AG08396 (cell line): ENCODE results near the gene ZNF586.
A peak's percentile ranks its signal among the peaks of the same experiment; 100 is the strongest.
"Not testable (repeated sequence)": the region's sequence is repeated elsewhere in the genome, so short reads cannot be mapped to it uniquely, and the experiment has no call there.

Source experiments
- DNase-seq: peaks from one replicate; pipeline ENCODE4 v3.0.0; 2012; ENCODE audit warnings: low spot score, mixed read lengths

The ZNF586 gene

GRCh38 chr19:57796580-57796979 lies 27.1 kb downstream of the ZNF586 start:
- DNase-seq, result not testable (repeated sequence)

GRCh38 chr19:57800696-57801095 lies 31.2 kb downstream of the ZNF586 start:
- no peak for DNase-seq

GRCh38 chr19:57802269-57802668 lies 32.8 kb downstream of the ZNF586 start:
- no peak for DNase-seq

GRCh38 chr19:57803265-57803593 lies 33.8 kb downstream of the ZNF586 start:
- DNase-seq, result no peak

GRCh38 chr19:57803594-57804325 lies 34.3 kb downstream of the ZNF586 start:
- peak; percentile 54 for DNase-seq

GRCh38 chr19:57807541-57807940 lies 38.1 kb downstream of the ZNF586 start:
- DNase-seq, result no peak

GRCh38 chr19:57810410-57811295 lies 41.2 kb downstream of the ZNF586 start:
- DNase-seq, result not testable (repeated sequence)

- DNase-seq, result no peak
Measured at GRCh38 chr19:57812226-57812625, 42.8 kb downstream of the ZNF586 start.

- not testable (repeated sequence) for DNase-seq
Measured at GRCh38 chr19:57812975-57813820, 43.7 kb downstream of the ZNF586 start.

- no peak for DNase-seq
Measured at GRCh38 chr19:57813919-57814504, 44.5 kb downstream of the ZNF586 start.

- DNase-seq, result peak; percentile 86
Measured at GRCh38 chr19:57814505-57815246, 45.2 kb downstream of the ZNF586 start, which contains the start of gene ZNF552. TSS of gene ZNF552 (minus strand) at chr19:57814913. CDS start at chr19:57814743, 170 bp downstream.

- DNase-seq, result no peak
Measured at GRCh38 chr19:57815247-57816075, 46.0 kb downstream of the ZNF586 start.

- no peak for DNase-seq
Measured at GRCh38 chr19:57816652-57817051, 47.2 kb downstream of the ZNF586 start.

GRCh38 chr19:57817976-57818375 lies 48.5 kb downstream of the ZNF586 start:
- no peak for DNase-seq

GRCh38 chr19:57818378-57818777 lies 48.9 kb downstream of the ZNF586 start:
- no peak for DNase-seq

- peak; percentile 92 for DNase-seq
Measured at GRCh38 chr19:57819475-57820148, 50.1 kb downstream of the ZNF586 start.

GRCh38 chr19:57820599-57820998 lies 51.1 kb downstream of the ZNF586 start:
- no peak for DNase-seq

- not testable (repeated sequence) for DNase-seq
Measured at GRCh38 chr19:57821095-57821494, 51.6 kb downstream of the ZNF586 start.

- not testable (repeated sequence) for DNase-seq
Measured at GRCh38 chr19:57821501-57821900, 52.0 kb downstream of the ZNF586 start.

GRCh38 chr19:57823155-57823554 lies 53.7 kb downstream of the ZNF586 start:
- DNase-seq, result not testable (repeated sequence)
